NCI-H748 treated with DMSO at 0.1 percent for 48 hours (cell line): Measurements from ENCODE around the gene VCL.
"Not testable (repeated sequence)": the region's sequence is repeated elsewhere in the genome, so short reads cannot be mapped to it uniquely, and the experiment has no call there.

ENCODE experiments used
- DNase-seq: peaks from one replicate; lab custom pipeline; 2025; lab: John Stamatoyannopoulos, UW

VCL gene

DNA sequence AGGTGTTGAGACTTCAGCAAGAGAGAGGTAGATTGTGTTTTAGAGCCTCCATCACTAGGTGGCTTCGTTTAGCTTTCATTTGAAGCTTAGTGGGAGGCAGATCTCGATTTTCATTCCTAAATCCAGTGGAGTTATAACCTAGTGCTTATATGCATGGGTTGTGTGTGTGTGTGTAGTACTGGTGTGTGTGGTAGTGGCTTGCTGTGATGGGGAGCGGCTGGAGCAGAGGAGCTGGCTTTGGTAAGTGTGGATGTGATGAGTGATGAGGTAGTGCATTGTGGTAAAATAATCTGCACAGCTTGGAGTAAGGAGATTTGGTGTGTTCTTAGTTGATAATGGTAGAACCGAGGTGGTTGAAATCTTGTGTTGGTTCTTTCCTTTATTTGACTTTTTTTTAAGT, 109.5 kb downstream of the VCL start:
- no peak for DNase-seq

- DNase-seq, result no peak
Measured at GRCh38 chr10:74109452-74109851, 111.5 kb downstream of the VCL start.

GRCh38 chr10:74110120-74110519, 112.2 kb downstream of the VCL start:
- DNase-seq, result no peak

- no peak for DNase-seq
Measured at GRCh38 chr10:74111799-74112198, 113.9 kb downstream of the VCL start.

DNA sequence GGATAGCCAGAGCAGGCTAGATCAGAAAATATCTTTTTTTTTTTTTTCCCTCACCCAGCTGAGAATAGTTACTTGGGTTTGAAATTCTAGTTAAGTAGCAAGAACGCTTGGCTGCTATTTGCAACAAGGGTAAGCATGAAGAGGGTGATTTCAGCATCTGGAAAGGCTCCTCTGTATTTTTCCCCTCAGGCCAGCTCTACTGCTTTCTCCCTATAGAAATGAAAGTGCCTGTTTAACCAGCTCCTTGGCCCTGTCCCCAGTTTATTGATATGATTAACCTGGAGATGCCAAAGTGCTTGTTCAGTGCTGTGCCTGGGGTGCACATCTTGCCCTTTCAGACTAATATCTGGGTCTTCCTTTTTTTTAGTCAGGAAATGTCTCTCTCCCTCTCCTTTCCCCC, 115.6 kb downstream of the VCL start:
- DNase-seq, result no peak

DNA sequence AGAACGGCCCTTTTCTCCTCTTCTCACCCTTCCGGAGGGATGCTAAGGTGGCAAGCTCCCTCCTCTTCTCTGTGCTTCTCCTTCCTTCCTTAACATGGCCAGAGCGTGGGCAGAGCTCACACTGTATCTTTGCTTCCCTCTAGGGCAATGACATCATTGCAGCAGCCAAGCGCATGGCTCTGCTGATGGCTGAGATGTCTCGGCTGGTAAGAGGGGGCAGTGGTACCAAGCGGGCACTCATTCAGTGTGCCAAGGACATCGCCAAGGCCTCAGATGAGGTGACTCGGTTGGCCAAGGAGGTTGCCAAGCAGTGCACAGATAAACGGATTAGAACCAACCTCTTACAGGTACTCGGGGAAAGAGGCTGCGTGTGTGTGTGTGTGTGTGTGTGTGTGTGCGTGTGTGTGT, 116.1 kb downstream of the VCL start:
- no peak for DNase-seq

DNA sequence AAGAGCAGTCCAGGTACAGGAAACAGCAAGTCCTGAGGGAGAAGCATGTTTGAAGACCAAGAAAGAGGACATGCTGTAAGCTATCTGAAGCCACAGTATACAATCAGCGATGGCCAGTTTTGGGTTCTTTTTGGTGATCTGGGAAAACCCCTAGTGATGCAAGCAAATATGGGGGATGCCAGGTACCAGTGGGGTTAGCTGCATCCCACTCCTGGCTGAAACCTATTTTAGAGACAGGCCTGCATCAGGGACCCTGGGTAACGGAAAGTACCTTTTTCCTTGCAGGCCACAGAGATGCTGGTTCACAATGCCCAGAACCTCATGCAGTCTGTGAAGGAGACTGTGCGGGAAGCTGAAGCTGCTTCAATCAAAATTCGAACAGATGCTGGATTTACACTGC, 119.8 kb downstream of the VCL start:
- DNase-seq, result no peak

DNA sequence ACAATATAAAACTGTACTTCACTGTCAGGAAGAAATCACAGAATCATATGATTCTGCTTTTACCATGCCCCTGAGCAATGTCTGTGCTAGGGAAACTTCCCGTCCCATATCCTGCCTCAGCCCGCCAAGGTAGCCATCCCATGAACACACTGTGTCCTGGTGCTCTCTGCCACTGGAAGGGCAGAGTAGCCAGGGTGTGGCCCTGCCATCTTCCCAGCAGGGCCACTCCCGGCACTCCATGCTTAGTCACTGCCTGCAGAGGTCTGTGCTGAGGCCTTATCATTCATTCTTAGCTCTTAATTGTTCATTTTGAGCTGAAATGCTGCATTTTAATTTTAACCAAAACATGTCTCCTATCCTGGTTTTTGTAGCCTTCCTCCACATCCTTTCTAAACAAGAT, 120.9 kb downstream of the VCL start:
- no peak for DNase-seq

DNA sequence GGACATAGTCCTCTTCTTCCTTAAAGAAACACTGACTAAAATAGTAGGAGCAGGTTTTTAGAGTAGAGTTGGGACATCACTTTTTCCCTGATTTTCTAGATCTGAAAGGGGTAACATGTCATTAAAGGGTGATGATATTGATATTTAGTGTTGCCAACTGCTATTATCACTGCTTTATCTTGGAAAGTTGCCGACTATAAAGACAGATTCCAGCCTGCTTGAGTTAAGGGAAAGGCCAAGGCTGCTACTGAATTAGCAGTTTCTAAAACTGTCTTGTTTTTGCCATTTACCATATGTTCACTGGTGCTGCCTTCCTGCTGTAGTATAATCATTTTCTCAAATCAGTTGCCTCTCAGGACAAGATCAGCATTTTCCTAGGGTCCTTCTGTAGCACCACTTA, 123.0 kb downstream of the VCL start:
- no peak for DNase-seq

DNA sequence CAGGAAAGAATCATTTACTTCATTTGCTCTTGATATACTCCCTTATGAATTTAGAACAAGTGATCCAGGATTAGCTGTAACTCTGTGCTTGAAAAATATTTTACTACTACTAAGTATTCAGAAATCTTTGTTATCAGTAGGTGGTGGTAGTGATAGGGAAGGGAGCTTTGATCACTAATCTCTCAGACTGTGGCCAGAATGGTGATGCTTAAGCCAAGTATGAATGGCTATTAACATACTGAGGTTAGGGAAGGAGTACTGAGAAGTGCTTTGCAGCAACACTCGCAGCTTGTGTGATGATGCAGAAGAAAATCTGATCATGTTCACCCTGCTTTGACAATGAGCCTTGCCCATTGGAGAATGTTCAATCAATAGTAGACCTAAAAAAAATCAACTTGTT, 123.5 kb downstream of the VCL start:
- no peak for DNase-seq

DNA sequence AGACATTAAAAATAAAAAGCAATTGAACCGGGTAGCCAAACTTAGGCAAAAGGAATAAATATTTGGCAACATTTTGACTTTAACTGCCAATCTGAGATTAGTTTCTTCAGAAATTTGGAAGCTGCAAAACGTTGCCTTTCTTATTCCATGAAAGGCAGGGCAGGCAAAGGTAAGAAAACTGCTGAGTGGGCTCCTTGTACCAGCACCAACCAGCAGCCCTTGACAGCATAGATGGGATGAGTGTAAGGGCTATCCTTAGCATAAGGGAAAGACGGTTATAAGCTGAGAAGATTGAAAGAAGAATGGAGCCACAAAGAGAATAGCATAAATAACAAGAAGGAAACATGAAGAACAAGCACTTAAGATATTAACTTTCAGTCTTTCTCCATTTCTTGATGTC, 124.1 kb downstream of the VCL start:
- DNase-seq, result no peak

DNA sequence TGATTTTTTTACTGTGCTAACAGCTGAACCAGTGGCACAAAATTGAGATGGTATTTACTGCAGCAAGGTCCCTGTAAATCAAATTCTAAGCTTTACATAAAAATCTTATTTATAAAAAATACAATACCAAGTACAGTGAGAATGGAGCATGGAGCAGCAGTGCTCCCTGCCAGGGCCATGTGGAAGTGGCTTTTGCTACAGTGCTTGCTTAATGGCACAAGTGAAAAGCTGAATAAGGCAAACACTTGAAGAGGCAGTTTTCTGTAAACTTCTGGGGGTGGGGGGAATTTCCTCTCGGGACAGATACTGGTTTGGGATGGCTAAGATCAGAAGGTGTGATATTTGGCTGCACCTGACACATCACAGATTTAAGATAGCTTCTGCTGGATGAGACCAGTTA, 125.2 kb downstream of the VCL start:
- no peak for DNase-seq

- DNase-seq, result no peak
Measured at GRCh38 chr10:74133923-74134820, 136.3 kb downstream of the VCL start.

GRCh38 chr10:74135452-74135851, 137.5 kb downstream of the VCL start:
- no peak for DNase-seq

GRCh38 chr10:74137992-74138391, 140.1 kb downstream of the VCL start:
- DNase-seq, result no peak

DNA sequence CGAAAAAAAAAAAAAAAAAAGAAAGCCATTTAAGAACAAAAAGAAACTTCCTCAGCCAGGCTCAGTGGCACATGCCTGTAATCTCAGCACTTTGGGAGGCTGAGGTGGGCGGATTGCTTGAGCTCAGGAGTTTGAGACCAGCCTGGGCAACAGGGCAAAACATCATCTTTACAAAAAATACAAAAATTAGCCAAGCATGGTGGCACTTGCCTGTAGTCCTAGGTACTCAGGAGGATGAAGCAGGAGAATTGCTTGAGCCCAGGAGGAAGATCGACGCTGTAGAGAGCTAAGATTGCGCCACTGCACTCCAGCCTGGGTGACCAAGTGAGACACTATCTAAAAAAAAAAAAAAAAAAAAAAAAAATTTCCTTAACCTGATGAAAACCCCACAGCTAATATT, 140.7 kb downstream of the VCL start:
- DNase-seq, result not testable (repeated sequence)

DNA sequence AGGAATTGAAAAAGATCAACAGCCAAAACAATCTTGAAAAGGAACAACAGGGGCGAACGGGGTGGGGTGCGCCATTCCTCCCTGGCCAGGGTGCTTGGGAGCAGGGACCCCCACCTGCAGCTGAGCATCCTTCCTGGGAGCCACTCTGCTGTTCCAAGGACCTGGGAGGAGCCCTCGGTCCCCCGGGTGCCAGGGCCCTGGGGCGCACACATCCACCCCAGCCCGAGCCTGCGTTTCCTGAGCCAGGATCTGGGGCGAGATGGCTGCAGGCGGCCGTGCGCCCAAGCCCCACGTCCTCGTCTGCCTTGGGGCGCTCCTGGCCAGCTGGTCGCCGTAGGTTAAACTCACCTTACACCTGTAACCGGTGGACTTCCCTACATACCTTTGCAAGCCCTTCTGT, 142.1 kb downstream of the VCL start:
- DNase-seq, result no peak

- no peak for DNase-seq
Measured at GRCh38 chr10:74140553-74140952, 142.6 kb downstream of the VCL start.

DNA sequence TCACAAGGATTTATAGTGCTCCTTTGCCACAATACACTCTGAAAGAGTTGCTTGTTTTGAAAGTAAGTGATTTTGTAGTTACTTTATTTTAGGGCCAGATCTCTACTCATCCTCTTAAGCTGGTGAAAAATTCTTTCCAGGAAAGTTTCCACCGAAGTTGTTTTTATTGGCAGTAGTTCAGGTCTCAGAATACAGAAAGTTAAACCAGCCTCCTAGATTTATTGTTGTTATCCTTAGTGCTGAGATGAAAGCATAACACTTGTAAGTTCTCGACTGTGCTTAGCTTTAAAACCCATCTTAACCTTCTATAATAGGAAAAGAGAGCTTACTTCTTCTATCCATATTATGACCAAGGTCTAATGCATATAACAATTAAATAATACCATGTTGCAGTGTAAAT, 147.2 kb downstream of the VCL start:
- DNase-seq, result no peak

DNA sequence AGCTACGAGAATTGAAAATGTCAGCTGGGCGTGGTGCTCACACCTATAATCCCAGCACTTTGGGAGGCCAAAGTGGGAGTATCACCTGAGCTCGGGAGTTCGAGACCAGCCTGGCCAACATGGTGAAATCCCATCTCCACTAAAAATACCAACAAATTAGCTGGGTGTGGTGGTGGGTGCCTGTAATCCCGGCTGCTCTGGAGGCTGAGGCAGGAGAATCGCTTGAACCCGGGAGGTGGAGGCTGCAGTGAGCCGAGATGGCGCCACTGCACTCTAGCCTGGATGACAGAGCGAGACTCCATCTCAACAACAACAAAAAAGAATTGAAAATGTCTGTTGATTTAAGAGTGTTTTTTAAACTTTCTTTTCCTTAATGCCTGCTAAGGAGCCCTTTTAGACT, 149.1 kb downstream of the VCL start:
- not testable (repeated sequence) for DNase-seq

DNA sequence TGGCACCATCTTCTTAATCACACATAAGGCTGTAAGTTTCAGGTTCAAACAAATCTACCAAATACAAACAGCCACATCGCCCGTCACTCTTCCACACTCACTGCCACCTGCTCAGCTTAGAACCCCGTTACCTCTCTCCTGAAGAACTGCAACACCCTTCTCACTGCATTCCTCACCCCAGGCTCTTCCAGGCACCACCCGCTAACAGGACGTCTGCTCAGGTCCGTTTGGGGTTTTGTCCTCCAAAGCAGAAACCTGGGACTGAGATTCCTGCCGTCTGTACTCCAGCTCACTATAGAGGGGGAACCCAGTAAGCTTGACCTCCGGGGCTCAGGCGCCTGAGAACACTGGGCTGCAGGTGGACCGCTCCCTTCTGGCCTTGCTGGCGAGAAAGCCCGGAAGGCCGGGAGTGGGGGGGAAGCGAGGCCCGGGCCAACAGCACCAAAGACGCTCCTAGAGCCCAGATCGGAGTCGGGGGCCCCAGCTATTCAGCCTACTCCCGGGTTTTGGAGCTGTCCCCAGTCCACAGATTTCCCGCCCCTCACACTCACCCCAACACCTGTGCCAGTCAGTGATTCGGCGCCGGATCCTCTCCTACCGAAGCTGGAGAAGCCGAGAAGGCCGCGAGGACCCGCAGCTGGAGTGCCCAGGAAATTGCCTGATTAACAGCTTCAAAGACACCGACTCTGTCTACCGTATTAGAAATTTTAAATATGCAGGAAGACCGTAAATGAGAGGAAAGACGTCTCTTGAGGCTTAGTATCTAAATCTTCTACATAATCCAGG, 152.5 kb downstream of the VCL start, which contains the start of gene AP3M1:
Gene AP3M1 (minus strand): TSS at position 625 of the 786 bp plus-strand sequence. CDS start 12,449 bp downstream, outside the sequence.
- no peak for DNase-seq

DNA sequence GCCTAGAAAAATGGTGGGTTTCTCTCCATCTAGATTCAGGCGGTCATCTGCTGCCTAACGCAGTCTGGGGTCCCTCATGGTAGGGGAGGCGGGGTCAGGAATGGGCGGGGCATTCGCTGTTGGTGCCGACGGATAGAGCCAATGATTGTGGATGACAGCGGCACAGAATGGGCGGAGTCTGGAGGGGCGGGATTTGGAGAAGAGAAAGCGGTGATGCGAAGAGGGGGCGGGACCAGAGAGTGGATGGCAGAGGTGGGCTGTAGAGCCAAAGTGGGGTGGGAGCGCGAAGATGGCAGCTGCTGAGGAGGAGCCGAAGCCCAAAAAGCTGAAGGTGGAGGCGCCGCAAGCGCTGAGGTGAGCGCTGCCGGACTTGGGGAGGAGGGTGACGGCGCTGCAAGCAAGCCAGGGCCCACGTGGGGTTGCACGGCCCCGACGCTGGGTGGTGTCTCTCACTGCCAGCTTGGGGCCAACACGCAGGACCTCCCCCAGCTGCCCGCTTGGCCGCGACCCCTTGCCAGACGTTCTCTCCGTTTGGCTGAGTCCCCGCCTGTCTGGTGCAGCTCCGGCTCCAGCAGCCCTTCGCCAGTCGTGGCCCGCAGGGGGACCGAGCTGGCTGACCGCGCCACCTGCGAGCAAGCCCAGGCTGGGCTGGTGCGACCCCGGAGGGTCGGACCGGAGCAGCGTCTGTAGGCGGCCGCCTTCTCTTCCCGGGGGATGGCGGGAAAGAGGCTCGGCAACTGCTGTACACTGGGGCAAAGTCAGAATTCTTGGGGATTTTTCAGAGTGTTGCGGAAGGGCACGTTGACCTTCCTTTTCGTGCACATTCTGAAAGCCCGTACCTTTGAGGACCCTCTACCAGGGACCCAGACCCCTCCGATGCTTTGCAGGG, 153.3 kb downstream of the VCL start, which contains the start of gene ADK:
Gene ADK (plus strand): TSS at position 232 of the 889 bp plus-strand sequence. CDS start 58 bp downstream, at position 290.
- DNase-seq, result peak; percentile 95
